NCI-H2227 (cell line): ENCODE results near the gene NOLC1.
"Not testable (repeated sequence)": the region's sequence is repeated elsewhere in the genome, so short reads cannot be mapped to it uniquely, and the experiment has no call there.

ENCODE experiments used
- DNase-seq: peaks from one replicate; lab custom pipeline; 2025; ENCODE audit not compliant: unreplicated experiment; lab: John Stamatoyannopoulos, UW

Gene NOLC1

DNA sequence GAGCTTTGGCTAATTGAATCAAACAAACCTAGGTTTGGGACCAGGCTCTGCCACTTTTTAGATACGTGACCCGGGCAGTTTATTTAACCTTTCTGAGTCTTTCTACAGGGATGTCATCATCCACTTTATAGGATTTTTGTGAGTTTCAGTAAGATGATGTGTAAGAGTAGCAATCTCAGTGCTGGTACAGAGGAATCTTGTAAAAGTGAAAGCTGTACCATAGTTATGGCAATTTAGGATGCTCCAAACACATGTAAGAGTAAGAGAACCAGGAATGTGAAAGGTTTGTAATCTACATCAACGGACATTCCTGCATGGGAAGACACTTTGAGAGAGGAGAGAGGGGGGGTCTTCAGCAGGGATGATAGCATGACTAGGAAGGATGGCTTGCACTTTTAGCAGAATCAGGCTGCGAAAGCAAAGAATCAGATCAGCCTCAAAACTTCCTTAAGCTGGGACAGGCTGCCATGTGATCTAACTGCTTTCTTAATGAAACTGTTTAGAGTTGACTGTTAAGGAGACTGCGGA, 968 bp downstream of the NOLC1 start:
- DNase-seq: no peak

DNA sequence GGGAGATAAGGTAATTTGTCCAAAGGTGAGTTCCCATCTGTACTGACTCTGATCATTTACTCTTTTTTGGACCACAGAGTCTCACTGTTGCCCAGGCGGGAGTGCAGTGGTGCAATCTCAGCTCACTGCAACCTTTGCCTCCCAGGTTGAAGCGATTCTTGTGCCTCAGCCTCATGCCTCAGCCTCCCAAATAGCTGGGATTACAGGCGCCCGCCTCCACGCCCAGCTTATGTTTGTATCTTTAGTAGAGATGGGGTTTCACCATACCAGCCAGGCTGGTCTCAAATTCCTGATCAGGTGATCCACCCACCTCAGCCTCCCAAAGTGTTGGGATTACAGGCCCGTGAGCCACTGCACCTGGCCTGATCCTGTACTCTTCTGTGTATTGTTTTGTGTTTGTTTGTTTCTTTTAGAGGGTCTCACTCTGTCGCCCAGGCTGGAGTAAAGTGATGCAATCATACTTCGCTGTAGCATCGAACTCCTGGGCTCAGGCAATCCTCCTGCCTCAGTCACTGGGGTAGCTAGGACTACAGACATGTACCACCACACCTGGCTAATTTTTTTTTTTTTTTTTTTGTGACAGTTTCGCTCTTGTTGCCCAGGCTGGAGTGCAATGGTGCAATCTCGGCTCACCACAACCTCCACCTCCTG, 2.4 kb downstream of the NOLC1 start:
- DNase-seq: no peak

GRCh38 chr10:102157224-102157623, 5.0 kb downstream of the NOLC1 start:
- DNase-seq: no peak

DNA sequence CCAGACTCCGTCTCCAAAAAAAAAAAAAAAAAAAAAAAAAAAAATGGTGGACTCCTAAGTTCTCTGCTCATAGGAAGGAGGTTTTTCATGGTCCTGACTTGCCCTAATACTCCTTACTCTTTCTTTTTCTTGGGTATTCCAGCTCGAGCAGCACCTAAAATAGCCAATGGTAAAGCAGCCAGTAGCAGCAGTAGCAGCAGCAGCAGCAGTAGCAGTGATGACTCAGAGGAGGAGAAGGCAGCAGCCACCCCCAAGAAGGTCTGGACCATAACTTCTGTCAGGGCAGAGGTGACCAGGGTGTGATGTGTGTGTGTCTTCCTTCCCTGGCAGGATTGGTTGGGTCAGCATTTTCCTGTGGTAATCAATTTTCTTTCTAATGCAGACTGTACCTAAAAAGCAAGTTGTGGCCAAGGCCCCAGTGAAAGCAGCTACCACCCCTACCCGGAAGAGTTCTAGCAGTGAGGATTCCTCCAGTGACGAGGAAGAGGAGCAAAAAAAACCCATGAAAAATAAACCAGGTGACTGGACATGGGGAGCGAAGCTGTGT, 6.9 kb downstream of the NOLC1 start:
- no peak for DNase-seq

- DNase-seq: no peak
These were observed 7.6 kb downstream of the NOLC1 start for GRCh38 chr10:102159831-102160230.

DNA sequence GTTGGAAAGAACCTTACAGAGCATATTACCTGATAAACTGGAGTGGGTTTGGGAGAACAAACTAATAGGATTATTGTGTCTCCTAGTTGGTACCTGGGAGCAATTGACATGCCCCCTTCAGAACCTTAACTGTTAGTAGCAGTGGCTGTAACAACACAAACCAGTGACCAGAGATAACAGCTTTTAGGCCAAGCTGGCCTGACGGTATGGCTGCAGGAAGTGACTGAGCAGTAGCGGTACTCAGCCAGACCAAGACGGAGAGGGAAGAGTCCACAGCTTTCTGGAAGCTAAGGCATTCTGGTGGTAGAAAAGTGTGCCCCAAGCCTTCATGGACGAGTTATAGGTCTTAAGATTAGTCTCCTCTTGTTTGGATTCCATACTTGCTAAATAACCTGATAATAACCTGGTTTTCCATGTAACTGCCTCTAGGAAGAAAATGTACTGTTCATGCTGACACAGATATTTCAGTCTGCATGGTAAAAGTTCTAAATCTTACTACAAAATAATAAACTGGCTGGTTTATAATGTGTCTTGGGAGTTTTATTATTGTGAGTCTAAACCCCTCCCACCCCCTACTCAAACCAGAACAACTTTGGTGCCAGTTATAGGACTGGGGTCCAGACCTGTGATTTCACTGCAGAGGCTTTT, 11.3 kb downstream of the NOLC1 start:
- DNase-seq: no peak

DNA sequence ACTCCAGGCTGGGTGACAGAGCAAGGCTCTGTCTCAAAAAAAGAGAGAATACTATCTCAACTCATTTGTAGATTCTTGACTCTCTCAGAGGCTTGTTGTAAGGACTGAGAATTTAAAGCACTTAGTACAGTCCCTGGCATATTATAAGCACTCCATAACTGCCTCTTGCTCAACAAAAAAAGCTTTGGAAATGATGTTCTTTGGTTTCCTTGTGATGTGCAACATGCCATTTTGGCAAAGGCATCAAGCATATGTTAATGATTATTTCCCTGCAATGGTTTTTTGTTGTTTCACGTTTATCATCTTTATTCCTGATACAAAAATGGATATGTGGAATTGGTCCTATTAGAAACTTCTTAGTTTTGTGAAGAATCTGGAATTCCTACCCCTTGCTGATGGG, 15.7 kb downstream of the NOLC1 start:
- DNase-seq: no peak

DNA sequence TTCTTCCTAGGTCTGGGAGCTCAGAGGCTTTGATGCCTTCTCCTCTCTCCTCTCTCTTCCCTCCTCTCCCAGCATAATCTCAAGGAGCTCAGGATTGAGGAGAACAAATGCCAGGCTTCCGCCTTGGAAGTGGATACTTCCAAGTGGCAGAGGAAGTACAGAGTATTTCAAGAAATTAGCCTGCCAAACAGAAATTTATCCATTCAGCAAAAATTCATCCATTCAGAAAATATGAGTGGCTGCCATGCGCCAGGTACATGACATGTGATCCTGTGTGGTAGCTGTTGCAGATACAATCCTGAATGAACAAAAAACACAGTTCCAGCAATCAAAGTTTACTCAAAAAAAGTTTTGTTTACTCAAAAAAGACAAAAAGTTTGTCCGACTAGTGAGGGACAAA, 18.4 kb downstream of the NOLC1 start:
- no peak for DNase-seq

DNA sequence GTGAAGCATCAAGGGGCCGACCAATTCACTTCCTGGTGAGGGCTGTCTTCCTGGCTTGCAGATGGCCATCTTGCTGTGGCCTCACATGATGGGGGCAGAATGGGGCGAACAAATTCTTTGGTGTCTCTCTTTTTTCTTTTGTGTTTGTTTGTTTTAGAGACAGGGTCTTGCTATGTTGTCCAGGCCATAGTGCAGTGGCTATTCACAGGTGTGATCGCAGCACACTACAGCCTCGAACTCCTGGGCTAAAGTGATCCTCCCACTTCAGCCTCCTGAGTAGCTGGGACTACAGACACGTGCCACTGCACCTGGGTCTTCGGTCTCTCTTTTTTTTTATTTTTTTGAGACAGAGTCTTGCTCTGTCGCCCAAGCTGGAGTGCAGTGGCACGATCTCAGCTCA, 20.1 kb downstream of the NOLC1 start:
- DNase-seq: no peak

DNA sequence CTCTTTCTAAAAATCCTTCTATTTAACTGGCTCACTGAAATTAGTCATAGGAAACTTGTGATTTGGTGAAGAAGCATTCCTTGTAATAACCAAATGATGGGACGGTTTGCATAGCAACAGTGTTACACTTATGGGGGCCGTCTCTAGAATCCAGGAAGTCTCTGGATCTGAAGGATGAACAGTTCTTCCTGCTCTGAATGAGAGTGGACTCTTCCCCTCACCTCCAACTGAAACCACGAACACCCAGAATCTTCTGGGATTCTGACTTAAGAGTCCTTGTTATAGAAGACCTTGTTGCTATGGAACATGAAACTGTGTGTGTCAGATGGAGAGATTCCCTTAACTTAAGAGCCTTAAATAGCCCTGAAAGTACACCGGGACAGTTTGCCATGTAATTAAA, 23.2 kb downstream of the NOLC1 start:
- DNase-seq: no peak

DNA sequence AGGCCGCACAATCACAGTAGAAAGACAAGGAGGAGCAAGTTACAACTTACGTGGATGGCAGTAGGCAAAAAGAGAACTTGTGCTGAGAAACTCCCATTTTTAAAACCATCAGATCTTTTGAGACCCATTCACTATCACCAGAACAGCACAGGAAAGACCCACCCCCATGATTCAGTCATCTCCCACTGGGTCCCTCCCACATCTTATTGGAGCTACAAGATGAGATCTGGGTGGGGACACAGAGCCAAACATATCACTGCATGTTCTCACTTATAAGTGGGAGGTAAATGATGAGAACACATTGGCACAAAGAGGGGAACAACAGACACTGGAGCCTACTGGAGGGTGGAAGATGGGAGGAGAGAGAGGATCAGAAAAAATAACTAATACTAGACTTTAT, 32.4 kb downstream of the NOLC1 start:
- no peak for DNase-seq

GRCh38 chr10:102185272-102185671, 33.1 kb downstream of the NOLC1 start:
- DNase-seq: no peak

DNA sequence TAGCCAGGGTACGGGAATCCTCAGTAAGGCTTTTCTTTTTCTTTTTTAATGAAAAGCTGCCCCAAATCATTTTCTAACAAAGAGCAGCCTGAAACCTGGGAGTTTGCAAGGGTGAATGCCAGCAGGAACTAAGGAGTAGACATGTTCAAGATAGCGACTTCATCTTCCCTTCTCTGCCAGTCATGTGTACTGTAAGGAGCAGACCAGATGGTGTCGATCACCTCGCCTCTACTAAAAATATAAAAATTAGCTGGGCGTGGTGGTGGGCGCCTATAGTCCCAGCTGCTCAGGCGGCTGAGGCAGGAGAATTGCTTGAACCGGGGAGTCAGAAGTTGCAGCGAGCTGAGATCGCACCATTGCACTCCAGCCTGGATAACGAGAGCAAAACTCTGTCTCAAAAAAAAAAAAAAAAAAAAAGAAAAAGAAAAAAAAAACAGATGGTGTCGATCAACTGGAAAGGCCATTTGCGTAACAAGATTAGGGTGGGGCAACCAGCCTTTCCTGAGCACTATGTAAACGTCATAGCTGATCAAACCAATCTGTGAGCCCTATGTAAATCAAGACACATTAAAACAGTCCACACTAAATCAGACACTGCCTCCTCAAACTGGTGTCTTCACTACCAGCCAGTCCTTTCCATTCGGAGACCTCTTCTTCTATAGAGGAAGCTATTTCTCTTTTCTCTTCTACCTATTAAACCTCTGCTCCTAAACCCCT, 33.8 kb downstream of the NOLC1 start:
- DNase-seq: peak; percentile 4

DNA sequence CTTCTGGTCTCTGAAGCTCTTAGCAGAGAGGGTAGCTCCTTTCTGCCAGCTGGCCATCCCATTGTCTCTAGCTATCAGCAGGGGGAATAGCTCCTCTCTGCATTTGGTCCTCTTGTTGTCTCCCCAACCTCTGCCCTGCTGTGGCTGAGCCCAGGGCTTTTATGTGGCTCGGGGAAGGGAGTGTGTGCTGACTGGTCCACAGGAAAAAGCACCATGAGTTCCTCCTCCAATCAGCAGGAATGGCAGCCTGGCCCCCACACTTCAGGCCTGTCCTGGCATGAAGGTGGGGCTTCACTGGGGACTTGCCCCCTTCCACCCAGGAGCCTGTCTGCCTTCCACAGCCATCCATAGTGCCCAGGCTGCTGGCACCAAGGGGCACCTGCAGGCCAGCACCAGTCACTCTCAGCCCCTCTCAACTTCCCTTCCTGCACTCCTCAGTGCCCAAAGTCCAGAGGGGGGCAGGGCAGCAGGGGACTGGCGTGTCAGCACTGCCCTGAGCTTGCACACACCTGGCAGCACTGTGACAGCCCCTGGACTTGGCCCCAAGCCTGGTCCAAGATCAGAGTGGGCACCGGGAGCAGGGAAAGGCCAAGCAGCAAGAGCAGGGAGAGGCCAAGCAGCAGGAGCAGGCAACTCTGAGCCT, 36.2 kb downstream of the NOLC1 start:
- DNase-seq: no peak

GRCh38 chr10:102188941-102189898, 37.0 kb downstream of the NOLC1 start:
- DNase-seq: not testable (repeated sequence)

- DNase-seq: no peak
These were observed 39.8 kb downstream of the NOLC1 start for GRCh38 chr10:102191956-102192355.

GRCh38 chr10:102195296-102195870, 43.2 kb downstream of the NOLC1 start:
- DNase-seq: no peak

- no peak for DNase-seq
These were observed 44.7 kb downstream of the NOLC1 start for GRCh38 chr10:102196893-102197292.

GRCh38 chr10:102198027-102198426, 45.8 kb downstream of the NOLC1 start:
- no peak for DNase-seq
